ENCODE results near the gene RARA. TPM values are rescaled to one million over a fixed set of nuclear protein-coding genes. Genes with fewer than 3 reads are reported as not detected.

The RARA gene
- total RNA-seq, 1 donor from 2014 or later = 38.8 TPM

- TF ChIP-seq CTCF (IDR thresholded peaks at IDR 0.05; ENCODE audit: insufficient read depth, low read depth, low read length) = no peak
- TF ChIP-seq EZH2 (IDR thresholded peaks at IDR 0.05; ENCODE audit: insufficient read depth, low read length) = no peak
- peaks cover 9% of the 10 kb centered on the region for H3K27me3 Mint-ChIP-seq (ENCODE audit: low read depth, unreplicated experiment)
Measured at GRCh38 chr17:40360091-40360490, 51.1 kb downstream of the RARA start.

GRCh38 chr17:40361063-40361924, 52.3 kb downstream of the RARA start:
- H4K20me1 ChIP-seq (ENCODE audit: insufficient read depth, low read length) = no peaks in the 10 kb centered on the region

More at GRCh38 chr17:40360091-40360490, 51.1 kb downstream of the RARA start:
- DNase-seq (ENCODE audit: low read depth) (no peak), FAIRE-seq (no peak)
- Histone ChIP-seq H3K27ac (ENCODE audit: low read depth, low read length) (no peak overlapping the region), H3K27me3 (ENCODE audit: insufficient read depth, low read length) (peaks cover 4% of the 10 kb centered on the region), H4K20me1 (ENCODE audit: insufficient read depth, low read length) (peaks cover 7% of the 10 kb centered on the region), H3K9ac (ENCODE audit: low read length) (no peak overlapping the region), H3K4me3 (ENCODE audit: insufficient read depth, low read depth, low read length) (no peak overlapping the region), H3K9me3 (ENCODE audit: insufficient read depth, low read depth, low read length) (no peaks in the 10 kb centered on the region), H3K4me2 (ENCODE audit: low read length) (no peak overlapping the region), H3K36me3 (ENCODE audit: insufficient read depth, low read length) (no peaks in the 10 kb centered on the region), H2AFZ (ENCODE audit: low read depth, low read length) (no peak overlapping the region), H3K4me1 (ENCODE audit: insufficient read depth, low read length) (peaks cover 6% of the 10 kb centered on the region), H3K79me2 (ENCODE audit: insufficient read depth, low read length) (no peaks in the 10 kb centered on the region)
- H3K4me1 Mint-ChIP-seq (ENCODE audit: low read depth, unreplicated experiment) = peaks cover 3% of the 10 kb centered on the region
- peaks cover 2% of the 10 kb centered on the region for H3K36me3 Mint-ChIP-seq (ENCODE audit: low read depth, unreplicated experiment)
- no peaks in the 10 kb centered on the region for H3K9me3 Mint-ChIP-seq (ENCODE audit: unreplicated experiment)
- no peak overlapping the region for H3K4me3 Mint-ChIP-seq (ENCODE audit: unreplicated experiment)
- H3K27ac Mint-ChIP-seq (ENCODE audit: unreplicated experiment) = no peak overlapping the region

More at GRCh38 chr17:40361063-40361924, 52.3 kb downstream of the RARA start:
- no peak overlapping the region for H3K27ac ChIP-seq (ENCODE audit: low read depth, low read length)
- H3K4me2 ChIP-seq (ENCODE audit: low read length) = no peak overlapping the region
- H3K4me1 ChIP-seq (ENCODE audit: insufficient read depth, low read length) = peaks cover 6% of the 10 kb centered on the region
- FAIRE-seq (no peak), DNase-seq (ENCODE audit: low read depth) (no peak)
- peaks cover 9% of the 10 kb centered on the region for H3K27me3 Mint-ChIP-seq (ENCODE audit: low read depth, unreplicated experiment)
- no peaks in the 10 kb centered on the region for H3K79me2 ChIP-seq (ENCODE audit: insufficient read depth, low read length)
- TF ChIP-seq EZH2 (IDR thresholded peaks at IDR 0.05; ENCODE audit: insufficient read depth, low read length) (peak; percentile 29), CTCF (IDR thresholded peaks at IDR 0.05; ENCODE audit: insufficient read depth, low read depth, low read length) (no peak)
- H3K27me3 ChIP-seq (ENCODE audit: insufficient read depth, low read length) = peaks cover 4% of the 10 kb centered on the region
- H3K4me1 Mint-ChIP-seq (ENCODE audit: low read depth, unreplicated experiment) = peaks cover 2% of the 10 kb centered on the region
- no peak overlapping the region for H3K9ac ChIP-seq (ENCODE audit: low read length)
- no peak overlapping the region for H3K27ac Mint-ChIP-seq (ENCODE audit: unreplicated experiment)
- no peak overlapping the region for H3K4me3 ChIP-seq (ENCODE audit: insufficient read depth, low read depth, low read length)
- no peak overlapping the region for H2AFZ ChIP-seq (ENCODE audit: low read depth, low read length)
- no peaks in the 10 kb centered on the region for H3K36me3 ChIP-seq (ENCODE audit: insufficient read depth, low read length)
- H3K36me3 Mint-ChIP-seq (ENCODE audit: low read depth, unreplicated experiment) = no peaks in the 10 kb centered on the region
- no peaks in the 10 kb centered on the region for H3K9me3 Mint-ChIP-seq (ENCODE audit: unreplicated experiment)
- H3K9me3 ChIP-seq (ENCODE audit: insufficient read depth, low read depth, low read length) = no peaks in the 10 kb centered on the region
- no peak overlapping the region for H3K4me3 Mint-ChIP-seq (ENCODE audit: unreplicated experiment)
